ENCODE data around the gene FERD3L.

FERD3L gene

DNA sequence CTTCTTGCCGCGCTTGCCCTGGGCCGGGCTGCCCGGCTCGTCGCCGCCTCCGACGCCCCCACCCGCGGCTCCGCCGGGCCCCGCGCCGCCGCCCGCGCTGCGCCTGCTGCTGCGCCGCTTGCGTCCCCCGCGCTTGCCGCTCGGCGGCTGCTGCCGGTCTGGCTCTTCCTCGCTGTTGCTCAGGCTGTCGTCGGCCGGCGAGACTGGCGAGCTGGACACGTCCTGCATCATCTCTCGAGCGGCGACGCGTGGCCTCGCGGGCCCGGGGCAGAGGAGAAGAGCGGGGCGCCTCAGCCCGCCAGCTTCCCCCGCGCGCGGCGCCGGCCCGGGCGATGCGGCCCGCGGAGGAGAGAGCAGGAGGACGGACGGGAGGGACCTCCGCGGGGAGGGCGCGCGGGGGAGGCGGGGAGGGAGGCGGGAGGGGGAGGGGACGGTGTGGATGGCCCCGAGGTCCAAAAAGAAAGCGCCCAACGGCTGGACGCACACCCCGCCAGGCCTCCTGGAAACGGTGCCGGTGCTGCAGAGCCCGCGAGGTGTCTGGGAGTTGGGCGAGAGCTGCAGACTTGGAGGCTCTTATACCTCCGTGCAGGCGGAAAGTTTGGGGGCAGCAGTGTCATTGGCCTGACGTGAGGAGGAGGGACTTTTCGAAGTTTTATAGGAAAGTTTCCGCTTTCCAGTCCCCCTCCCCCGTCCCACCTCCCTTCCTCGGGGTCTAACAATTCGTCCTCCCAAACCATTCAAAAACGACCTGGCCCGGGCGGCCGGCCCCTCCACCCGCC is 27.9 kb downstream of the FERD3L start, which contains the start of gene TWIST1:
TSS of gene TWIST1 (minus strand) at position 546 of the 779 bp plus-strand sequence. CDS start at position 231, 315 bp downstream.
- DNase-seq (ENCODE audit: low spot score): no peak

DNA sequence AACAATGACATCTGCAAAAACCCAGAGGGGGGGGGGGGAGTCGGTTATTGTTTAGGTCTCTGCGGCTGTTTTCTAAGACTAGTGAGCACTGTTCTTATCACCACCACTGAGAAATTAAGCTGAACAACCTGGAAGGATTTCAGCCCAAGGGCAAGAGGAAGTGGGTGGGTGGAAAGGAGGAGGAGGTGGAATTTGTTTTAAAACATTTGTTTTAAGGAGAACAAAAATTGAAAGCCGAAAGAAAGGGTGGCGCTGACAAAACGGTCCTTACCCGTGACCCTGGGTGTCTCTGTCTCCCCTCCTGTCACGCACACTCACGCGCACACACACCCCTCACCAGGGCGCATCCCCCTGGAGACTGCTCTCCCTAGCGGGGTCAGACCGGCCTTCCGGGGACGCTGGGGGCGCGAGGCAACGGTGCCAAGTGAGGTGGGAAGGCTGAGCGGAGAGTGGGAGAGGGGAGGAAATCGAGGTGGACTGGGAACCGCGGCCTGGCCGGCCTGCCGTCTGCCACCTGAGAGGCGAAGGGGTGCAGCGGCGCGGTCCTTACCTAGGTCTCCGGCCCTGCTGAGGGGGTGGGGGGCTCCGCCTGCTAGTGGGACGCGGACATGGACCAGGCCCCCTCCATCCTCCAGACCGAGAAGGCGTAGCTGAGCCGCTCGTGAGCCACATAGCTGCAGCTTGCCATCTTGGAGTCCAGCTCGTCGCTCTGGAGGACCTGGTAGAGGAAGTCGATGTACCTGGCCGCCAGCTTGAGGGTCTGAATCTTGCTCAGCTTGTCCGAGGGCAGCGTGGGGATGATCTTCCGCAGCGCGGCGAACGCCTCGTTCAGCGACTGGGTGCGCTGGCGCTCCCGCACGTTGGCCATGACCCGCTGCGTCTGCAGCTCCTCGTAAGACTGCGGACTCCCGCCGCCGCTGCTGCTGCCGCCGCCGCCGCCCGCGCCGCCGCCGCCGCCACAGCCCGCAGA is 28.8 kb downstream of the FERD3L start:
- DNase-seq (ENCODE audit: low spot score): no peak

DNA sequence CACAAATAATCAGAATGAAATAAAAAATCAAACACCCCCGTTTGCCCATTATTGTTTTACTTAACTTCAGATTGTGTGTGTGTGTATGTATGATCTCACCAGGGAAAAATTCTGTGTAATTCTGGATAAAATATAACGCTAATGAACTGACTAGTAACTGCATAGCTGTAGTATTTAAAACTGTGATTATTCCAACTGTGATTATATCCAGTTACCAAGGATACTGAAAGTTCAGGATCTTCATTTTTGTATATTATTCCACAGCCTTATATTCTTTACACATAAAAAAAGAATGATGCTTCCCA is 30.7 kb downstream of the FERD3L start:
- no peak for DNase-seq (ENCODE audit: low spot score)

DNA sequence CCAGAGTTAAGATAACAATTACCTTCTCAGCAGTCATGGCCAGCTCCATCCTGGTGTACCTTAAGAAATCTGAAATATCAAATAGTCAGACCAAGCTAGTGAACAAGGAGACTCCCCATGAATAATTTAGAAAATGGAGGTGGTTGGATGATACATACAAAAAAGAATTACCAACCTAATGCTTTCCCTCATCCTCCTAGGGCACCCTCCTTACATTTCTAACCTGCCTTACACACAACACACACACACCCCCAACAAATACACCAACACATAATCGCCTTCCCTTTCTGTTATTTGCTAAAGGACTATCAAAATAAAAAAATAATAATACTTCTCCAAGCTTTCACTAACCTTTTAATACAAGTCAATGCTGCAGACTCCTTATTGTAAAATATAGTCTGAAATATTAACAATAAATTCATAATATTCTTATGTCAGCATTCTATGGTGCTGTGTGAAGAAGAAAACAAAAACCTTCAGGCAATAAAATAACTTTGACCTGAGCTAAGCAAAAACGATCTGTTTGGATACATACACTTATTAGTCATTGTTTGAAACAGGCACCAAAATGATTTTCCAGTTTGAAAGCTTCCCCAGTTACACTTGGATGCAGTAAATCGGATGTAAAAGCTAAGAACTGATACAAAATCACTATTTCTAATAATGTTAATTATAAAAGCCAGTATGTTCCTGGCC is 31.2 kb downstream of the FERD3L start:
- no peak for DNase-seq (ENCODE audit: low spot score)

DNA sequence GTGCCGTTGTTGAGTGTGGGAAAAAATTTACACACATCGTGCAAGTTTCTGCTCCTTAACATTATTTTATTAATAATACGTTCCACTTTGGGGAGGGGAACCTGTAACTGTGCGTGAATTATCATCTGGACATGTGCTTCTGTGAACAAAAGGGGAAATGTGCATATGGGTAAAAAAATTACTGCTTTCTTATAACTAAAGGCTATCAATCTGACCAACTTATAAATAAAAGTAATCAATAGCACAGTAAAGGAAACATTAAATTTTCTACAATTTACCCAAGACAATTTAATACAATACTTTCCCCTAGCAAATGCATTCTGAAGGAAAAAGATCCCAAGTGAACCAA is 32.2 kb downstream of the FERD3L start:
- DNase-seq (ENCODE audit: low spot score): no peak

DNA sequence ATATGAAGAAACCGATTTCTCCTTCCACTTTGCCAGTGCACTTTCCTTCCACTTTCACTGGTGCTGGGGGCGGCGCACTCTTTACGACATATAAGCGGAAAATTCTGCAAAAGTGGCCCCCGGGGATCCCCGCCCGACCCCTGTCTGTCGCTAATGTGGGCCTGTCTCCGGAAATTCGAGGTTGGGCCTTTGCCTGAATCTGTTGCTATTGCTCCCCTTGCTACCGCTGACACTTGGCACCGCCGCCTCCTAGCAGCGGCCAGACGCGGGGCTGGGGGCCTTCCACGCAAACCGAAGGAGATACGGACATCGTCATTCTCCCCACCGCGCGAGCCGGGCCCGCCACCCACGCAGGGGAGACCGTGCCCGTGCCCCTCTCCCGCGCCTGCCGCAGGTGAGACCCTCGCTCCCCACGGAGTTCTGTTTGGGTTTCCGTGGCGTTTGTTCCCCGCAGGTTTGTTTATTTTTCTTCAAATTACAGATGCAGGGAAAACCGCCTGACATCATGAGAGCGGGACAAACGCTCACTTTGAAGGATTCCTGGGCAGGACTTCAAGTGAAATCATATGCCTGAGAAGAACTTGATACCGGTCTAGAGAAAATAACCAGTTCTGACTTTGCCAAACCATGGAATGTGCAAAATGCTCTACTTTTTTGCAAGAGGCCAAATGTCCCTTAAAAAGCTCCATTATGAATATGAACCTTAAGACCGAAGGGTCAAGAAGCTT is 32.8 kb downstream of the FERD3L start:
- no peak for DNase-seq (ENCODE audit: low spot score)

DNA sequence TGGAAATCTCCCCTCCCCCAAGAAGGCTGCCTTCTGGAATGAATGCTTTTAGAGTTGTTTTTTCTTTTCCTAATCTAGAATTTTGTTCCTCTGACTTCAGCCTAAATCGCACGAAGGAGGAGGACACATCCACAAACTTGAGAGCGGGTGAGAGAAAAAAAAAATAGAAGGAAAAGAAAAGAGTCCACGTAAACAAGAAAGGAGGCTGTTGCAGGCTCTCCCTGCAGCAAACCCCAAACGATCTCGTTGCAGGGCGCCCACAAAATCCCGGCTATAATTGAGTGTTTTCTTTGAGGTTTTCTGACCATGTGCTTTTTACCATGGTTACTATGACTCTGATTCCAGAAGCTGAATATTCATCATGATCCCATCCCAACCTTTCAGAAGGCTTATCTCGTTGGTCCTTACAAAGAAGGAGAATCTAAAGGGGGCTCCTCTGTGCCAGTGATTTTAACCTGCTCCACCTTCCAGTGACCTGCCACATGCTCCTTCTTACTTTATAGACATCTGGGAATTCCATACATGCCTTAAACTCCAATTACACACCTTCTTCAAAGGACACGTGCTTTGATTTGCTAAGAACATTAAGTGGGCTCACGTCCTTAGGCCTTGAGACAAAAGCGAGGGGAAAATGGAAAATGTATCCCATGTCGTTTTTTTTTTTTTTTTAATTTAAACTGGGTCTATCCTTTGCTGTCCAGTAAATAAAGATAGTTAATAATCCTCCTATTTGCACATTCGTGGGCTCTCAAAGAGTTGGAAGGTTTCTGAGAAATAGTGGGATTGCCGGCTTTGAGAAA is 33.5 kb downstream of the FERD3L start:
- DNase-seq (ENCODE audit: low spot score): no peak

DNA sequence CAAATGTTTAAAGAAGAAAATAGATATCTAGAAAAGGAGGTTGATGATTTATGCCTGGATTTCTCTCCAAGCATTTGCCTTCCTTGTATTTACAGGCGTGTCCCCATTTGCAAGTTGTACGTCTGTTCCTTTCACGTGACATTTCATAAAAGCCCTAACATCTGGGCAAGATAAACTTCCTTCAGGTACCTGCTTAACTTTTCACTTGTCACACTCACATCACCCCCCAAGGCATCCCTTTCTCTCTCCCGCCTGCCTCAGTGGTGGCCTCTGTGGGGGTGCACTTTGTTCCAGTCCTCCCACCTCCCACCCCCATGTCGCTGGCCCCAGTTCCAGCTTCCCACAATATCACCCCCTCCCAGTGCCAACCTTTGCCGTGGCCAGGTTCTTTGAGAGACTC is 34.4 kb downstream of the FERD3L start:
- no peak for DNase-seq (ENCODE audit: low spot score)

DNA sequence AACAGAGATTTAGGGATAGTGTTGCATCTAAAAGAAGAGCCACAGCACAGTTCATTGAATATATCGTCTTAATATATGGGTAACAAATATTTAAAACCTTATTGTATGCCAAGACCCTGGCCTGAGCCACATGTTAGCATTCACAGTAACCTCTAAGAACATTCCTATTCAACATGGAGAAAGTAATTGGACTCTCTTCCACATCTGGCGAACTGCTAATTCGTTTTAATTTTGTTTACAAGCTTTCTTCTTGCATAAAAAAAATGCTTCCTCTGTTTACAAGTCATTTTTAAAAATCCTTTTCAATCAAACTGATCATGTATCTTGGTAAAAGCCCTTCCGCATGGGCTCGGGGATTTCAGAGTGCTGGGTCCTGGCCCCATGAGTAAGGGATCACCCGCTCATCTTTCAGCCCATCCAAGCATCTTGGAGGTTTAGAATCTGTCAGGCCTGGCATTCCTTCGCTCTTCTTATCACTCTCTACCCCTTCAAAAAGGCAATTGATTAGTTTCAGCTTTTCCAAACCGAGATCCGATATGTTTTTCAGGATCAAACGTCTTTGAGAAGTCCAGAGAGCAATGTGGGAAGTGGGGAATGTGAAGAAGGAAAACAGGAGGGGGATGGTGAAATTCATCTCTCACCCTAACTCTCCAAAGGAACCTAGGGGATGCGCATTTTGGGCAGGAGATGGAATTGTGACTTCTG is 35.0 kb downstream of the FERD3L start:
- DNase-seq (ENCODE audit: low spot score): no peak

DNA sequence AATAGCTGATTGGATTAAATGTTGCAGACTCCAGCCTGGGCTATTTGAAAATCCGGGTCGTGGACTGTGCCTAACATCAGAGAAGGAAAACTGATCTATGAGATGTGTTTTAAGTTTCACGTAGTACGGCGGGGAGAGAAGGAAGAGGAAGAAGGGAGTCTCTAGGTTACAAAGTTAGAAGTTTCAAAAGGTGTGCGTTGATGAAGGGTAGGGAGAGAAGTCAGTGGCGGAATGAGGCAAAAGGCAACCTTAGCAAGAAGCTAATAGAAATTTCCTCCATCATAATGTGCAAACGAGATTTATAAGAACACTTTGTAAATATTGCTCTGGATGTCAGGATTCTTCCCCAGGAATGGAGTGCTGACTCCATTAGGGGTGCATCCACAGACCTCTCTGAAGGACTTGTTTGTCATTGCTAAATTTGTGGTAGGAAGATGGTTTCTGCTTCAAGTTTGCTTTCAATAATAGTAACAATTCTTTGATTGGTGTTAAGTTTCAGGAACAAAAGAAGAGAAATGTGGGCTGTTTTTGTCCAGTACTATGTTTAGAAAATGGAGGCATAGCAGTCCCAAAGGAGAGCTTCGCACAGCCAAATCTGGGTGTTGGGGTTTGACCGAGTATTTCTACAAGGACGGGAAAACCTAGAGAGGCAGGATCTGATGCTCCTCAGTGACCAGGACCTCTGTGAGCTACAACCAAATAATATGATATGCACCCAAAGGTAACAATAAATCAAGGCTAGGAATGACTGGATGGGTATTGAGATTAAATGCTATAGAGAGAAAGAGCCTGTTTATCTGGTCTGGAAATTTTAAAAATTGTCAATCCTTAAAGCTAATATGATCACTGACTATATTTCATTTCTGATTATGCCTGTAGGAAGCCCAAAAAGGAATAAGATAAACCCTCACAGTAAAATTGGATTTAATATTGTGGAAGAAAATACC is 35.9 kb downstream of the FERD3L start:
- no peak for DNase-seq (ENCODE audit: low spot score)

DNA sequence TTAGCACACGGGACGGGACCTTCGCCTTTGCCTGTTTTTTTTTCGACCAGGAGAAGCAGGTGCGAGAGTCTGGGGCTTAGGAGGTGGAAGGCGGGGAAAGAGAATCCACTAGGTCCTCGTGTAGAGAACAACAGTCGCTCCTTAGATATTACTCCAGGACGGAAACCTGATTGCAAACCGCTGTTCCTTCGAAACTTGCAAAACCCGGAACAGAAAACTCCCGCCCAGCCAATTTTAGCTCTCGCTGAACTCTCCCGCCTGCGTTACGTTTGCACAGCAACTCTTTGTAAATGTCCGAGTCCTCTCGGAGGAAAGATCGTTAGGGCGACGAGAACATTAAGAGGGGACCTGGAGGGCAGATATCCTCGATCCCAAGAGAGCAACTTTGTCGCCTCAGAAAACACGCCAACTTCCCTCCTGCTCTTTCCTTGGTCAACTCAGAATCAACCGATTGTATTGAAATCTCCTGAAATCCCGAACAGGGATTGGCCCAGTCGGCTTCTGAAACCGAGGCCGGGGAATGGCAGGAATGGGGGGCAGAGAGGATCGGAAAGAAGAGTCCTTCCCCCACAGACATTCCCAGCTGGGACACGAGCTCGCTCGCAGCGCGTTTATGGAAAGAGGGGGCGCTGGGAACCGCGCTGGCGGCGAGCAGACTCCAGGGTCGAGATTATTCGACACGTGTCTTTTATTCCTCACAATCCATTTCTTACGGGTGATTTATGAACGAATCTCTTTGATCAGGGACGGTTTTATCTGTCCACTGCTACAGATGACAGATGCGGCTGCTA is 37.7 kb downstream of the FERD3L start:
- no peak for DNase-seq (ENCODE audit: low spot score)

DNA sequence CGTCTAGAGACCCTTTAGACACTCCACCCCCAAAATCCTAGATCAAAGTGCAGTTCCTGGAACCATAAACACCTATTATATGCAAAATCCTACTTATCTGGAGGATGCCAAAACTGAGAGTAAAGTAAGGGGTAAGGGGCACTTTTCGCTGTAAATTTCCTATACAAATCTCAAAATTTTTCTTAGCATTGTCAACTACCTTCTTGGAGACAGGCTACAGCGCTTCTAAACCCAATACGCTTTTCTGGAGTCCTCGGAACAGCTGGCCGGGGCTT is 38.2 kb downstream of the FERD3L start:
- DNase-seq (ENCODE audit: low spot score): no peak

DNA sequence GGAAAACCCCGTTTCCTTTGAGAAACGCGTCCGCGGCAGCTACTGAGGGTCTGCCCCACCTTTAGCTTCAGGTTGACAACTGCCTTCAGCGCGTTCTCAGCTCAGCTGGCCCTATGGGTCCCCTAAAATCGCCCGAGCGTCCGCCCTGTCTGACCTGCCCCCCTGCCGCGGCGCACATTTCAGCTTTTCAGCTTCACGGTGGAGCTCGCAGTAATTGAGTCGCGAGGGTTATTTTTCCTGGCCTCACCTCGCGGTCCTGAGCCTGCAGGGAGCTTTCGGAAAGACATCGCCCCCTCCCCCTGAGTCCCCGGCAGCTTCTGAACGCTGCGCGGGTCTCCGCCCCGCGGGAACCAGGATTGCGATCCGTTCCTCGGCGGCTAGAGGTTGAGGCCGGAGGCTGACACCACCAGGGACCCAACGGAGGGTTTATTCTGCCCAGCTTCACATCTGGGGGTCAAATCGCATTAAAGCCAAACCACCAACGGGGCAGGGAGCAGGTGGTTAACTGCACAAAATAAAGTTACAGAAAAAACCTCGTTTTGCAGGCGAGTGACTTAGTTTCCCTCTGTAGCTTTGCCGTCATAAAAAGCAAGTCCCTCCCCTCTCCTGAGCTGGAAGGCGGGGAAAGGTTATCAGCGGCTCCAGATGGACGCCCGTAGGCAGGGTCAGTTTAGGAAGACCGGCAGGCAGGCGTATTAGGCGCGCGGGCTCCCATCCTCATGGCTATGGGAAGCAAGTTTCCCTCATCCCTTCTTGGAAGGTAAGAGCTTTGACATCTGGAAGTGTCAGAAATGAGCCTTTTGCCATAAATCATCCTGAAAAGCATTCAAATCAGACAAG is 38.8 kb downstream of the FERD3L start:
- DNase-seq (ENCODE audit: low spot score): no peak

DNA sequence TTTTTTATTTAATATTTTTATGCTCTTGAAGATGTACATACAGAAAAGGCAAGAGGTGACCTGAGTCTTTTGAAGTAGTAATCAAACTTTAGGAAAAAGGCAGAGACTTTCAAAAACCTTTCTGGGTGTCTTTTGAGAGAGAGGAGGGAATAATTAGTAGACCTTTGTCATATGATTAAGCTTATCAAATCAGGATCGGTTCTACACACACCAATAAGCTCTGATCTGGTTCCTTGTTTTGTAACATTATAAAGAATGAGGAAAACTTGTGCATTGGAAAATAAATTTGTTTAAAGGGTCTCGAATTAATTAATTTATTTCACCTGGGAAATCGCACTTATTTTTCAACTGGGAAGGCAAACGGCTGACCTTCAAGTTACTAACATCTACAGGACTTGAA is 39.7 kb downstream of the FERD3L start:
- no peak for DNase-seq (ENCODE audit: low spot score)

DNA sequence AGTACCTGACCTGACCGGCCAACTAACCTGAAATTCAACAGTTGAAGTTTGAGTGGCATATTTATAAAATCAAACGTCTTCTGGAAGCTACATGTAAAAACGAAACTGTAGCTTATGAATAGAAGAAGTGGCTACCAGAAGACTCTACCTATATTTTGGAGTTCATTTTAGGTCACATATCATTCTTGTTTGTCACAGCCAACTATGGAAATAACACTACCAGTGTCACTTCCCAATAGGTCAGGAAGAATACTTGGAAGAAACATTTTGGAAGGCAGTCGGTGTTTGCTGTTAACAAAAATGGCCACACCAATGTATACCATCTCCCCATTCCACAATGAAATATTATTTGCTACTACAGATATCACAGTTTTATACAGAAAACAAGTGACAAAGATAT is 40.4 kb downstream of the FERD3L start:
- no peak for DNase-seq (ENCODE audit: low spot score)

DNA sequence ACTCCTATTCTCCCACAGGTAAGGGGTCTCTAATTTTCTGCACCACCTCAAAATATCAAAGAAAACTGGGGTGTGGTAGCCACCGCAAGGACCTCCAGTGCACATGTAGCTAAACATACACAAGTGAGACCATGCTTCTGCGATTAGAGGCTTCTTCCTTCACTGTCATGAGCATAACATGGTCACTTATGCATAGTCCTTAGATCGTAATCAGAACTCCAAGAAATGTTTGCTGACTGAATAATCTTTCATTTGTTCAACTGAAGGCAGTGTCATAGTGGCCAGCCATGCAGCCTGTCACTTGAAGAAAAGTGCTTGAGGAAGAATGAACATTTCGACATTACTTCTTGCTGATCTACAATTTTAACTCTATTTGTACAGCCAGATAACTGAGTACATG is 42.3 kb downstream of the FERD3L start:
- no peak for DNase-seq (ENCODE audit: low spot score)

DNA sequence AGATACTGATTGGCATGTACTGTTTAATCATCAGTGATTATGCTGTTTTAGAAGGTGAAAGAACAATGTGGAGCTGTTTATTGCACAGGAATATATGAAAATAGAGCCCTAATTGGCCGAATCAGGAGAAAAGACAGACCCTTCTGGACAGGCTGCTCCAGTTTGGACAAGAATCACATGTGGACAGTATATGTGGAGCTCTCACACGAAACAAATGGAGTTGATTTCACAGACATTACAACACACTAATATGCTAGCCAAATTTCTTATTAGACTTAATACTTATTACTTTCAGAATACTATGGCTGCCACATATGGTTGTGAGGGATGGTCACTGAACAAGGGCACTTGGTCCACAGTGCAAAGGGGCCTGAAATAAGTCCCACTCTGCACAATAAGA is 43.3 kb downstream of the FERD3L start:
- DNase-seq (ENCODE audit: low spot score): no peak

DNA sequence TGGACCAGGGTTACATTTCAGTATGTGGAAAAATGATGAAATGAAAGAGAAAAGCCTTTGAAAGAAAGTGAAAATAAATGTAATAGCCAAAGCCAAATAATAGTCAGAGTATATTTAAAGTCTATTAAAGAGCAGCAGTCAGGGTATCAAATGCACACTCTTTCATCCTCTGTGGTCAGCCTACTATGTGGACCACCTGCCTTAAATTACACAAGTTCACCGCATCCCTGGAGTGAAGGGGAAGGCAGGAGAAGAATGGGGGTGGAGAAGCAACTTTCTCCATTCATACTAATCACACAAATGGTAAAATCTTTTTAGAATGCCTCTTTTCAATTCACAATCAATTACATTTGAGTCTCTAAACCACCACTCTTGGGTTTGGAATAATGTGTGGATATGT is 43.7 kb downstream of the FERD3L start:
- no peak for DNase-seq (ENCODE audit: low spot score)

All from kidney capillary endothelial cell (primary cell).